Immature natural killer cell (primary cell): ENCODE results near the gene SKIC2. TPM values are rescaled to one million over a fixed set of nuclear protein-coding genes. Genes with fewer than 3 reads are reported as not detected.
"Not testable (repeated sequence)": the region's sequence is repeated elsewhere in the genome, so short reads cannot be mapped to it uniquely, and the experiment has no call there.

Experiments used
- DNase-seq, 3 donors: peaks; one replicate each; pipeline ENCODE4 v3.0.0; 2022; ENCODE audit warnings: mixed read lengths in 1 of 3
- H3K27ac Mint-ChIP-seq, 6 donors: one replicate each; pipeline ENCODE4 v1.8.0; 2020; ENCODE audit warnings: mixed read lengths in 6 of 6, mild to moderate bottlenecking in 5 of 6, inconsistent platforms in 4 of 6, moderate library complexity in 3 of 6
- H3K27me3 Mint-ChIP-seq, 3 donors: one replicate each; pipeline ENCODE4 v1.8.0; 2020 to 2021; ENCODE audit warnings: low read depth in 3 of 3, mild to moderate bottlenecking in 3 of 3, mixed read lengths in 3 of 3, moderate library complexity in 3 of 3, inconsistent platforms in 1 of 3
- H3K36me3 Mint-ChIP-seq, 3 donors: one replicate each; pipeline ENCODE4 v1.8.0; 2020; ENCODE audit warnings: mixed read lengths in 3 of 3, inconsistent platforms in 2 of 3, mild to moderate bottlenecking in 2 of 3
- H3K4me1 Mint-ChIP-seq, 2 donors: one replicate each; pipeline ENCODE4 v1.8.0; 2020; ENCODE audit warnings: inconsistent platforms in 2 of 2, mild to moderate bottlenecking in 2 of 2, mixed read lengths in 2 of 2, moderate library complexity in 1 of 2
- H3K4me3 Mint-ChIP-seq, 5 donors: one replicate each; pipeline ENCODE4 v1.8.0; 2020; ENCODE audit warnings: mild to moderate bottlenecking in 5 of 5, mixed read lengths in 5 of 5, inconsistent platforms in 3 of 5, moderate library complexity in 3 of 5
- H3K9me3 Mint-ChIP-seq, 6 donors: one replicate each; pipeline ENCODE4 v1.8.0; 2020; ENCODE audit warnings: mild to moderate bottlenecking in 6 of 6, mixed read lengths in 6 of 6, inconsistent platforms in 4 of 6, moderate library complexity in 3 of 6
- polyA plus RNA-seq, 3 donors: library from polyadenylated mRNA; unstranded; fragments of 300-500 nt; fragmentation: Illumina TruSeq; gene quantifications; one replicate each; pipeline ENCODE4 v1.2.3, GENCODE V29; 2021

SKIC2 gene
- 10 to 100 TPM; 14.1 to 20.6 (median 19.3) TPM for polyA plus RNA-seq

DNA sequence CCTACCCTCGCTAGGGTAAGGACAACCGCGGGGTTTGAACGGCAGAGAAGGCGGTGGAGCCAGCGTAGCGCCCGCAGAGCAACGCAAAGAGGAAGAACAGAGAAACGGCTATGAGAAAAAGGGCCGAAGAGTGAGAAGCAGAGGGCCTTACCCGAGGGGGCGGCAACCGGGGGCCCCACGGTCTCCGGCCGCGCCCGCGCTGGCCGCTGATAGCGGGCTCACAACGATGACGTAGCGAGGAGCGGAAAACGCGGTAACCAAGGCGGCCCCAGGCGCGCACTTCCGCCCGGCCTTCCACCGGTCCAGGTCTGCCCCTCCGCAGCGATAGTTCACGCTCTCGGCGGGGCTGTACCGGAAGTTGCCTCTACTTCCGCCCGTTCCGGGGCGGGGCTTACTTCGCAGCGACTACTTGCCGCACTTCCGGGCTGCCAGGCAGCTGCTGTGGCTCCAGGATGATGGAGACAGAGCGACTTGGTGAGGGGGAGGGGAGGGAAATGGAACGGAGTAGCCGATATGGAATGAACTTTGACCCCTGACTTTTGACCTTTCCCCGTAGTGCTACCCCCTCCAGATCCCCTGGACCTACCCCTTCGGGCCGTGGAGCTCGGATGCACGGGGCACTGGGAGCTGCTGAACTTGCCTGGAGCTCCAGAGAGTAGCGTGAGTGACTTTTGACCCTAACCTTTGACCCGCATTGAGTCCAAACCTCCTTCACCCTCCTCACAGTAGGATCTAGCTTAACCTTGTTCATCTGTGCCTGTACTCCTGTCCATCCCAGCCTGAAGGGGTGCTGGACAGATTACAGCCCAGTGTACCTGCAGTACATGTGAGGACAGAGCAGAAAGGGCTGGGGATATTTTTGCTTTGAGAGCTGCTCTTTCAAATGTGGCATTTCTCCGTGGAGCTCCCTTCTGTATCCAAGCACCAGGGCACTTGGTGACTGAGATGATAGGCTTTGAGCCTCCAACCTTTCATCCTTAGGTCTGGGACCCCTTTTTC lies at the start of gene SKIC2, which contains the start of gene NELFE:
Gene SKIC2, plus strand, starts transcription at position 435 of the 999 bp plus-strand sequence. Its CDS starts 18 bp downstream, at position 453.
Gene NELFE, minus strand, starts transcription at position 231 of the 999 bp plus-strand sequence. CDS start 525 bp downstream, outside the sequence.
- H3K4me3 Mint-ChIP-seq, result peak within 1 kb of the TSS; percentile 93 to 98 (median 97)
- H3K27me3 Mint-ChIP-seq, result peaks cover 4 to 11% (median 6%) of the 10 kb centered on the region in 3 donors
- peaks cover 31 to 44% of the 10 kb centered on the region in 2 donors for H3K4me1 Mint-ChIP-seq
- H3K36me3 Mint-ChIP-seq, result peaks cover 9 to 53% (median 21%) of the 10 kb centered on the region in 3 donors
- peak within 1 kb of the TSS; percentile 97 to 99 (median 98) for H3K27ac Mint-ChIP-seq
- no peaks in the 10 kb centered on the region for H3K9me3 Mint-ChIP-seq
- DNase-seq, result peak; percentile 99

- not testable (repeated sequence) for H3K4me1 Mint-ChIP-seq, H3K36me3 Mint-ChIP-seq, H3K4me3 Mint-ChIP-seq
Measured at GRCh38 chr6:31909298-31909697, 49.7 kb upstream of the SKIC2 start.

DNA sequence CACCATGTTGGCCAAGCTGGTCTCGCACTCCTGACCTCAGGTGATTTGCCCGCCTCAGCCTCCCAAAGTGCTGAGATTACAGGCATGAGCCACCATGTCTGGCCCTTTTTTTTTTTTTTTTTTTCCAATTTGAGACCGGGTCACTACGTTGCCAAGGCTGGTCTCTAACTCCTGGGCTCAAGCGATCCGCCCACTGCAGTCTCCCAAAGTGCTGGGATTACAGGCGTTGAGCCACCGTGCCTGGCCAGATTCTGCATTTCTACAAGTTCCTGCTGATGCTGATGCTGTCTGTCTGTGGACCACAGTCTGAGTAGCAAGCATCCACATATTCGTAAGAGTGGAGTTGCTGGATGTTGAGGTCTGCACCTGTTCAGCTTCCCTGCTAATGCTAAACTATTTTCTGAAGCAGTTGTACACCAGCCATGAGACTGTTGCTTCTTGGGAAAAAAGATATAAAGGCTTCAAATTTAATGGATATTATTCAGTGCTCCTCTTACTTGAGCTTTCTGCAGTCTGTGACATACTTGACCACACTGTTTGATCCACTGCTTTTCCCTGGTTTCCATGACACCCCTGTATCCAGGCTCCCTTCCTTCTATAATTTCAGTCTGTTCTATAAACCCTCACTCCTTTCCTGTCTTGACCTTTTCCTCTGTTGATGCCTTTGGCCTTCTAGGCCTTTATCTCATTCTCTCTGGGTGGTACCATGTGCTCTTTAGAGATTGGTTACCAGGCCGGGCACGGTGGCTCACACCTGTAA lies 47.0 kb upstream of the SKIC2 start:
- H3K9me3 Mint-ChIP-seq, result no peaks in the 10 kb centered on the region
- peak overlapping the region in 1 of 6 donors; percentile 70 for H3K27ac Mint-ChIP-seq
- H3K4me3 Mint-ChIP-seq, result no peak overlapping the region
- no peaks in the 10 kb centered on the region for H3K36me3 Mint-ChIP-seq
- no peak for DNase-seq
- H3K4me1 Mint-ChIP-seq, result no peaks in the 10 kb centered on the region
- H3K27me3 Mint-ChIP-seq, result peaks cover 0 to 10% (median 0%) of the 10 kb centered on the region in 3 donors

More at GRCh38 chr6:31909298-31909697, 49.7 kb upstream of the SKIC2 start:
- not testable (repeated sequence) for DNase-seq, H3K9me3 Mint-ChIP-seq, H3K27ac Mint-ChIP-seq
- peaks cover 0 to 10% (median 0%) of the 10 kb centered on the region in 3 donors for H3K27me3 Mint-ChIP-seq

DNA sequence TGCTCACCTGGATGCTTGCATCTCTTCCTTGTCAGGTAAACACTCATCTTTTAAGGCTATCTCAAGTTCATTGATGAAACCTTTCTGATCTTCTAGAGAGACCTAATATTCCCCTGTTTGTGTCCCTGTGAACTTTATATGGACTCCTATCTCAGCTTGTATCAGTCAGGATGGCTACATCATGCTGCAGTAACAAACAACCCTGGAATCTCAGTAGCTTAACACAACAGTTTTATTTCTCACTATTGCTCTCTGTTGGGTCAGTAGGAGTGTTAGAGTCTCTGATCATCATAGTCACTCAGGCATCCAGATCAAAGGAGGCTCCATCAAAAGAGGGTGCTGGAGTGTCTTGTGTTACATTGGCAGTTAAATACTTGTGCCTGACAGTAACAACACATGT lies 43.6 kb upstream of the SKIC2 start:
- no peak overlapping the region for H3K27ac Mint-ChIP-seq
- no peak overlapping the region for H3K4me3 Mint-ChIP-seq
- no peak for DNase-seq
- peaks cover 0 to 12% (median 4%) of the 10 kb centered on the region in 3 donors for H3K27me3 Mint-ChIP-seq
- no peaks in the 10 kb centered on the region for H3K4me1 Mint-ChIP-seq
- H3K36me3 Mint-ChIP-seq, result no peaks in the 10 kb centered on the region
- no peaks in the 10 kb centered on the region for H3K9me3 Mint-ChIP-seq

- Mint-ChIP-seq H3K36me3 (no peaks in the 10 kb centered on the region), H3K9me3 (no peaks in the 10 kb centered on the region), H3K27ac (no peak overlapping the region), H3K4me1 (no peaks in the 10 kb centered on the region), H3K4me3 (no peak overlapping the region), H3K27me3 (peaks cover 0 to 12% (median 4%) of the 10 kb centered on the region in 3 donors)
- no peak for DNase-seq
Measured at GRCh38 chr6:31915756-31916155, 43.2 kb upstream of the SKIC2 start.

- Mint-ChIP-seq H3K4me3 (no peak overlapping the region), H3K4me1 (no peaks in the 10 kb centered on the region), H3K27ac (no peak overlapping the region), H3K36me3 (no peaks in the 10 kb centered on the region), H3K27me3 (peaks cover 0 to 6% (median 4%) of the 10 kb centered on the region in 3 donors), H3K9me3 (no peaks in the 10 kb centered on the region)
- no peak for DNase-seq
Measured at GRCh38 chr6:31918069-31918720, 40.8 kb upstream of the SKIC2 start.

DNA sequence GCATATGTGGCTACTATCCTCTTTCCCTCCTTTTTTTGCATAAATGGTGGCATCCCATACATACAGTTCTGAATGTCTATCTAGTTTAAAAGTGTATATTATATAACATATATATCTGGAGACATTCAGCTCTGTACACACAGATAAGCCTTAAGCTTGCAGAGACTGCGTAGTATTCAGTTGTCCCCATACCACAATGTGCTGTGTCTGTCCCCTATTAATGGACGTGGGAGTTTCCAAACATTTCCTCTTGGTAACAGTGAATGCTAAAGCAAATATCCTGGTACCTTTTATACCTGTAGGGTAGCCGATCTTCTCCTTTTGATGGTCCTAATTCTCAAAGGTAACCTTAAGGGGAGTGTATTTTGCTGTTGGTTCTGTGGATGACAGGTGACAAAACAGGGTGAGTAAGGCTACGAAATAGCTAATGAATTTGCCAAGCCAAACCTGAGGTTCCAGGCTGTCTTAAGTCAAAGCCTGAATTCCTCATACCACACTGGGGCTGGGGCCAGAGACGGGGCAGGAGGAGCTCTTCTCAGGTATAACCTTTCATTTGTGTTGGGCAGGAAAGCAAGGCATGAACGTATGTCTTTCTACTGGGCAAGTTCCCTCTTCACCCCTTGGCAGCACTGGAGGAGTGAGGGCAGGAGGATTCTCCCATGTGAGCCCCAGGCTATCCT lies 39.2 kb upstream of the SKIC2 start:
- Mint-ChIP-seq H3K36me3 (no peaks in the 10 kb centered on the region), H3K4me3 (no peak overlapping the region), H3K27ac (no peak overlapping the region), H3K4me1 (no peaks in the 10 kb centered on the region), H3K27me3 (peaks cover 0 to 4% (median 2%) of the 10 kb centered on the region in 3 donors), H3K9me3 (no peaks in the 10 kb centered on the region)
- no peak for DNase-seq

DNA sequence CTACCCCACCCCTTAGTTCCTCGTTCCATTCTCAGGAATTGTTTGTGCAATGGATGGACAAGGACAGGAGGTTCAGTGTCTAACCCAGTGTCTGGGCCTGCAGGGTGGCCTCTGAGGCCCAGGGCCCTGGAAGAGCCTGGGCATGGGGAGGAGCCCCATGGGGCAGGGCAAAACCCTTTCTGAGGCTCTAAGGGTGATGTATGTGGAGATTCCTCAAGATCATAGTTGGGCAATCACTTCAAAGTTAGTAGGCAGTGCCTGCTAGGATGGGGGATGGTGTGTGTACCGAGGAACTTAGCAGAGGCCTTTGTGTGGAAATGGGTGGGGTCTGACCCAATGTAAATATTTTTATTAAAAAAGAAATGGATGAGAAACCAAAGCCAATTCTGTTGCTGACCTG lies 38.2 kb upstream of the SKIC2 start:
- no peak for DNase-seq
- no peak overlapping the region for H3K27ac Mint-ChIP-seq
- H3K4me3 Mint-ChIP-seq, result no peak overlapping the region
- H3K4me1 Mint-ChIP-seq, result no peaks in the 10 kb centered on the region
- no peaks in the 10 kb centered on the region for H3K36me3 Mint-ChIP-seq
- no peaks in the 10 kb centered on the region for H3K9me3 Mint-ChIP-seq
- peaks cover 0 to 4% (median 2%) of the 10 kb centered on the region in 3 donors for H3K27me3 Mint-ChIP-seq

DNA sequence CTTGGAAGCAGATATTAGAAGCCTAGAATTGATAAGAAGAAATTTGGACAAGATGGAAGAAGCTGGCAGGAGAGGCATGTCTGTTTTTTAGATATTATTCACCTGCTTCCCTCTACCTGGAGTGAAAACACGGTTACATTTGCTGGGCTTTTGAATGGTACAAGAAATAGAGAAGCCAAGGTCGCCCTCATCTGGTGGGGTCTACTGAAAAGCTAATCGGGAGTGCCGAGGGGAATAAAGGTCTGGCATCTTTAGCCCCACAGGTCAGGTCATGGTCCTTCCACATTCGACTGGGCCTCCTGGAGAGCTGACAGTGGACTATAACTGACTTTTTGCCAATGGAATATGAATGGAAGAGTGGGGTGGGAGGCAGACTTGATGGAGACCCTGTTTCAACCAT lies 36.0 kb upstream of the SKIC2 start:
- Mint-ChIP-seq H3K27me3 (peaks cover 0 to 5% (median 2%) of the 10 kb centered on the region in 3 donors), H3K4me1 (no peaks in the 10 kb centered on the region), H3K36me3 (no peaks in the 10 kb centered on the region), H3K27ac (peak overlapping the region in 1 of 6 donors; percentile 43), H3K4me3 (no peak overlapping the region), H3K9me3 (no peaks in the 10 kb centered on the region)
- DNase-seq, result peak in 1 of 3 donors; percentile 19

DNA sequence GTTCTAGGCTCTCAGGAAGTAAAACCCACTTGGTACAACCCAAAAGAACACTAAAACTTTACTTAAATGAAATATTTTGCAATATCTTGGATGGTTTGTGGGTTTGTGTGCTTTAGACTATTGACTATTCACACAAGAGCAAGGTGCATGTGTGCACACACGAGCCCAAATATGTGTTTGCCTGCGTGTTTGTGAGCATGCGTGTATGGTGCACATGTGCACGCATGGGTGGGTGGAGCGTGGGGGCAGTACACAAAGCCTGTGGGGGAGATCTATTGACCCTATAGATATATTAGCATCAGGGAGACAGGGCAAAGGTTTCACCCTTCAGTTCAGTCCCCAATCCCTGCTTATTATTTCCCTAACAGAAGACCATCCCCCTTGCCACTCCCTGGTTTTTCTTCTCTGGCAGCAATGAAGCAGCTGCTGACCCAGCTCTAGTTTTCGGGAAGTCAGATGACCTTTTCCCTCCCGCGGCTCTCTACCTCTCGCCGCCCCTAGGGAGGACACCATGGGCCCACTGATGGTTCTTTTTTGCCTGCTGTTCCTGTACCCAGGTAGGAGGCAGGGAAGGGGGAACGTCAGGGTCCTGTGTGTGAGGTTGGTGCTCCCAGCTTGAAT lies 31.6 kb upstream of the SKIC2 start, which contains the start of gene C2:
Gene C2, plus strand, starts transcription at position 476 of the 621 bp plus-strand sequence. Its CDS starts 36 bp downstream, at position 512.
- Mint-ChIP-seq H3K9me3 (no peaks in the 10 kb centered on the region), H3K36me3 (no peaks in the 10 kb centered on the region), H3K4me1 (no peaks in the 10 kb centered on the region), H3K27ac (no peak within 1 kb of the TSS), H3K27me3 (peaks cover 0 to 5% (median 2%) of the 10 kb centered on the region in 3 donors), H3K4me3 (no peak within 1 kb of the TSS)
- DNase-seq, result no peak

GRCh38 chr6:31927863-31928671 lies 30.9 kb upstream of the SKIC2 start:
- Mint-ChIP-seq H3K9me3 (no peaks in the 10 kb centered on the region), H3K4me1 (no peaks in the 10 kb centered on the region), H3K27ac (no peak overlapping the region), H3K36me3 (no peaks in the 10 kb centered on the region), H3K27me3 (peaks cover 0 to 5% (median 2%) of the 10 kb centered on the region in 3 donors), H3K4me3 (no peak overlapping the region)
- DNase-seq, result no peak

DNA sequence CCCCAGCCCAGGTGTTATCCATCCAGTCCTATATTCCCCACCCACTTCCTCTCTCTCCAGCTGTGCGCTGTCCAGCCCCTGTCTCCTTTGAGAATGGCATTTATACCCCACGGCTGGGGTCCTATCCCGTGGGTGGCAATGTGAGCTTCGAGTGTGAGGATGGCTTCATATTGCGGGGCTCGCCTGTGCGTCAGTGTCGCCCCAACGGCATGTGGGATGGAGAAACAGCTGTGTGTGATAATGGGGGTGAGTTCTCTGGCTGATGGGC lies 30.4 kb upstream of the SKIC2 start:
- H3K36me3 Mint-ChIP-seq, result no peaks in the 10 kb centered on the region
- no peak overlapping the region for H3K27ac Mint-ChIP-seq
- no peak overlapping the region for H3K4me3 Mint-ChIP-seq
- peaks cover under 1 to 5% (median 2%) of the 10 kb centered on the region in 3 donors for H3K27me3 Mint-ChIP-seq
- no peaks in the 10 kb centered on the region for H3K4me1 Mint-ChIP-seq
- no peak for DNase-seq
- H3K9me3 Mint-ChIP-seq, result no peaks in the 10 kb centered on the region
